Measurements from ENCODE around the gene TRIP10.
"Not testable (repeated sequence)": the region's sequence is repeated elsewhere in the genome, so short reads cannot be mapped to it uniquely, and the experiment has no call there.

Gene TRIP10

DNA sequence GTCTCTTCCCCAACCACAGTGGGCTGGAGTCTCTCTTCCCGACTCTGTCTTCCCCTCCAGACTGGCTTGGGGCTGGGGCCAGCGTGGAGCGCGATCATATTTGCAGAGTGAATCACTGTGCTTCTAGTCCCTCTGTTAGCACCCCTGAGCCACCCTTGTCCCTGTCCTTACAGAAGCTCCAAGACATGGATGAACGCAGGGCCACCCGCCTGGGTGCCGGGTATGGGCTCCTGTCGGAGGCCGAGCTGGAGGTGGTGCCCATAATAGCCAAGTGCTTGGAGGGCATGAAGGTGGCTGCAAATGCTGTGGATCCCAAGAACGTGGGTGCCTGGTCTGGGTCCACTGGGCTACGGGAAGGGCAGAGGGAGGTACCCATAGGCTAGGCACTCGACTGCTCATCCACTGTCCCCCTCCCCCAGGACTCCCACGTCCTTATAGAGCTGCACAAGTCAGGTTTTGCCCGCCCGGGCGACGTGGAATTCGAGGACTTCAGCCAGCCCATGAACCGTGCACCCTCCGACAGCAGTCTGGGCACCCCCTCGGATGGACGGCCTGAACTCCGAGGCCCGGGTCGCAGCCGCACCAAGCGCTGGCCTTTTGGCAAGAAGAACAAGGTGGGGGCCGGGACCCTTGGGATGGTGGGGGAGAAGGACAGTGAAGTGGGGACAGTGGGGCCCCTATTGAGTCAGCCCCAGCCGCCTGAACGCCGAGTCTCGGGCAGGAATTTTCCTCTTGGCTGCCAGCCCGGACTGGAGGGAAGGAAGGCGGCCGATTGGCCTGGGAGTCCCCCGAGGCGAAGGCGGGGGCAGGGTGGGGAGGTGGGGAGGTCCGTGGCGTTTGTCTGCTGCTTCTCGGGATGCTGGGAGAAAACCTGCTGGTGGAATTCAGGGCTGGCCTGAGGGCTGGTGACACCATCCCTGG is 5.2 kb downstream of the TRIP10 start:
- DNase-seq, result peak; percentile 79

GRCh38 chr19:6745965-6746364 is 6.5 kb downstream of the TRIP10 start:
- no peak for DNase-seq

- DNase-seq, result not testable (repeated sequence)
Observed at GRCh38 chr19:6748543-6748942, 9.1 kb downstream of the TRIP10 start.

GRCh38 chr19:6750062-6750461 is 10.6 kb downstream of the TRIP10 start:
- DNase-seq, result no peak

GRCh38 chr19:6751189-6751588 is 11.7 kb downstream of the TRIP10 start:
- DNase-seq, result no peak

GRCh38 chr19:6752256-6753177 is 13.0 kb downstream of the TRIP10 start:
- no peak for DNase-seq

DNA sequence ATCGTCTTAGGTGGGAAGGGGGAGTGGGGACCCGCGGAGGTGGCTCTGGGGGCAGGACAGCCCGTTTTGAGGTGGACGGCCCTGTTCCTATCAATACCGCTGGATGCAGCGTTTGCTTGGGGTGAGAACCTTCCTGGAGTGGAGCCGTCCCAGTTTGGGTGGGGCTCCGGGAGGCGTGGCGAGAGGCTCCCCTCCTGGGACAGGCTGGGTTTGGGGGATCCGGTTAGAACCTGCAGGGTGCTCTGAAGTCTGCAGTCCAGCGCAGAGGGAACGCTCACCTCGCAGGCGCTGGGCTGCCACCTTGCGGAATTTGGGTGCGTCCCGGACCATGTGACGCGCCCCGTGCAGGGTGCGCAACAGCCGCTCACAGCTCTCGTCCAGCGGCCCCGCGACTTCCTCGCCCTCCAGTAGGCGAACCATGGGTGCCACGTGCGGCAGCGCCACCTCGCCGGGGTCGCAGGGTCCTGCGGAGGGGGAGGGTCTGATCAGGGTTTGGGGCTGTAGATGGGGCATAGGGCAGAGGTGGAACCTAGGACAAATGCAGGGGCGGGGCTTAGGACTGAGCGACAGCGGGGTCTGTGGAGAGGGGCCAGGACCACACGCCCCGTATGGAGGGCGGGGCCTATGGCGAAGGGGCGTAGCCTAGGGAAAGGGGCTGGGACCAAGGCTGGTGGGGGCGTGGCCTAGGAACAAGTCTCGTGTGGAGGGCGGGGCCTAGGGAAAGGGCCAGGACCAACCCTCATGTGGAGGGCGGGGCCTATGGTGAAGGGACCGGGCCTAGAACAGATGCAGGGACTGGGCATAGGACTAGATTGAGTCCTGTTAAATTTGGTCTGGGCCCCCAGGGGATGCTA is 13.9 kb downstream of the TRIP10 start:
- DNase-seq, result peak; percentile 57

DNA sequence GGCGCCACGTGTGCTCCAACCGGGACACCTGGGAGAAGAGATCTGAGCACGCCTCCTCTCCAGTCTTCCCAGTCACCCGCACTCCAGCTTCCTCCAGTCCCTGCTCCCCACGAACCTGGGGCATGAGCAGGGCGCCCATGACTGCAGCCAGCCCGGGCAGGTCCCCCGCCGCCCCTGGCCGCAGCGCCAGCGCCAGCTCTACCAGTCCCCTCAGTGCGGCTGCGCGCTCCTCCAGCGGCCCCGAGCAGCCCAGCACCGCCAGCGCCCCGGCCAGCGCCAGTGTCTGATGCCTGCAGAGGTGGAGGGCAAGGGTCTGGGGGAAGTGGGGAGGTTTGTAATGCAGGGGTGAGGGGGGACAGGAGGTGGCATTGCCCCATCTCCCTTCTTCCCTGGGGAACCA is 14.7 kb downstream of the TRIP10 start:
- DNase-seq, result no peak

- no peak for DNase-seq
Observed at GRCh38 chr19:6754653-6755463, 15.4 kb downstream of the TRIP10 start.

- no peak for DNase-seq
Observed at GRCh38 chr19:6760606-6761005, 21.1 kb downstream of the TRIP10 start.

DNA sequence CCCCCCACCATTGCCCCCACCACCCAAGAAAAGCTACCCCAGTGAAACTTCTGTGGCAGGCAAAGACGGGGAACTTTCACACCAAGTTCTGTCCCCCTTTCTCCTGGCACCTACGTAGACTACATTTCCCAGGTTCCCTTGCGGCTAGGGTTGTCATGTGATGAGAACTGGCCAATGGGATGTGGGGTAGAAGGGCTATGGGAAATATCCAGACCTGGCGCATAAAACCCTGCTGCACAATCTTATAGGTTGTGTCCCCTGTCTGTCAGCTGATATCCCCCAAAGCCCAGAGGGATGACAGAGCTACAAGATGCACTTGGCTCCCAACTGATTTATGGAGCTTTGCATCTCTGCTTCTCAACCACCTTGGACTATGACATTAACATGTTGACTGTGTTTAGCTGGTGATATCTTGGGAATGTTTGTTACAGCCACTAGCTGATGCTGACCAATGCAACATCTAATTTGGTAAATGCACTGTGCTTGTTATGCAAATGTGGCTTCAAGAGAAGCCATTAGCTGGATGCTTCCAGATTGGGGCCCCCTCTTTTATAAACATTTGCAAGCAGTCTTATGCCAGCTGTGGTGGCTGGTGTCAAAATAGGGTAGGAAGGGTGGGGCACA is 21.7 kb downstream of the TRIP10 start:
- no peak for DNase-seq

DNA sequence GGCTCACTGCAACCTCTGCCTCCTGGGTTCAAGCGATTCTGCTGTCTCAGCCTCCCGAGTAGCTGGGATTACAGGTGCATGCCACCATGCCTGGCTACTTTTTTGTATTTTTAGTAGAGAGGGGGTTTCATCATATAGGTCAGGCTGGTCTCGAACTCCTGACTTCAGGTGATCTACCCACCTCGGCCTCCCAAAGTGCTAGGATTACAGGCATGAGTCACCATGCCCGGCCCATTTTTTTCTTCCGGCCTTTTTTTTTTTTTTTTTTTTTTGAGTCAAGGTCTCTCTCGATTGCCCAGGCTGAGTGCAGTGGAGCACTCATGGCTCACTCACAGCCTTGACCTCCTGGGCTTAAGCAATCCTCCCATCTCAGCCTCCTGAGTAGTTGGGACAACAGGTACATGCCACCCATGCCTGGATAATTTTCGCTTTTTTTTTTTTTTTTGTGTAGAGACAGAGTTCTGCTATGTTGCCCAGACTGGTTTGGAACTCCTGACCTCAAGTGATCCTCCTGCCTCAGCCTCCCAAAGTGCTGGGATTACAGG is 22.8 kb downstream of the TRIP10 start:
- DNase-seq, result not testable (repeated sequence)

DNA sequence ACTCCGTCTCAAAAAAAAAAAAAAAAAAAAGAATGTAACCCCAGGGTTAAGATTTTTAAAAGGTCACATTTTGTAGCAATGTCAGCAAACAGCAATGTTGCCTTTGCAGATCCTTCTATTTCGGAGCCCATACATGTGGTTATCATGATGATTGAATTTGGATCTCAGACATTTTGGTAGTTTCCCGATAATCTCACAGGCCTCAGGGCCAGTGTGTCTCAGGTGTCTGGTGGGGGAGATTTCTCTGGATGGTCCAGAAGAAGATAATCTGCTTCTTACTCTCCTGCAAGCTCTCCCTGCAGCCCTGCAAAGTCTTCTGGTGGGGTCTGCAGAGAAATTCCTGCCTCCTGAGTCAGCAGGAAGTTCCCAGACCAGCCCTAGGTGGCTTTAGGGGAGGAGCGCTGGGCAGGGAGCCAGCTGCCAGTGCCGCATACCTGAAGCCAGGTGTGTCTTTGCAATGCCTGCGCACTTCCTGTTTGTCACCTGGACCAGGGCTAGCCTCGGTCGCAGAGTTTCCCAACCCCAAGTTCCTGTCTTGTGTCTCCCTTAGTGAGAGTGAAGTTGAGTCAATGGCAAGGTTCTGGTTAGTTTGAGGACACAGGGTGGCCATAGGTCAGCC is 26.4 kb downstream of the TRIP10 start:
- DNase-seq, result no peak

GRCh38 chr19:6766357-6767080 is 27.0 kb downstream of the TRIP10 start:
- DNase-seq, result no peak

DNA sequence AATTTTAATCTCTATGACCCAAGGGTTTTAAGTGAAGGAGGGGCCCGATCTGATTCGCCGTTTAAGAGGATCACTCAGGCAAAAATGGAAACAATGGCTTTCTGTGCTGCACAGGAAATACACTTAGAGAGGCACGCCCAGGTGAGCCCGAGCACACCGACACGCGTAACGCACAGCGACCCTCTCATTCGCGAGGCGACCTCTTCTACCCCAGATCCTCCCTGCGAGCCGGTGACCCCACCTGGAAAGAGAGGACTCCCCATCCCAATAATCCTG is 27.5 kb downstream of the TRIP10 start:
- DNase-seq, result no peak

DNA sequence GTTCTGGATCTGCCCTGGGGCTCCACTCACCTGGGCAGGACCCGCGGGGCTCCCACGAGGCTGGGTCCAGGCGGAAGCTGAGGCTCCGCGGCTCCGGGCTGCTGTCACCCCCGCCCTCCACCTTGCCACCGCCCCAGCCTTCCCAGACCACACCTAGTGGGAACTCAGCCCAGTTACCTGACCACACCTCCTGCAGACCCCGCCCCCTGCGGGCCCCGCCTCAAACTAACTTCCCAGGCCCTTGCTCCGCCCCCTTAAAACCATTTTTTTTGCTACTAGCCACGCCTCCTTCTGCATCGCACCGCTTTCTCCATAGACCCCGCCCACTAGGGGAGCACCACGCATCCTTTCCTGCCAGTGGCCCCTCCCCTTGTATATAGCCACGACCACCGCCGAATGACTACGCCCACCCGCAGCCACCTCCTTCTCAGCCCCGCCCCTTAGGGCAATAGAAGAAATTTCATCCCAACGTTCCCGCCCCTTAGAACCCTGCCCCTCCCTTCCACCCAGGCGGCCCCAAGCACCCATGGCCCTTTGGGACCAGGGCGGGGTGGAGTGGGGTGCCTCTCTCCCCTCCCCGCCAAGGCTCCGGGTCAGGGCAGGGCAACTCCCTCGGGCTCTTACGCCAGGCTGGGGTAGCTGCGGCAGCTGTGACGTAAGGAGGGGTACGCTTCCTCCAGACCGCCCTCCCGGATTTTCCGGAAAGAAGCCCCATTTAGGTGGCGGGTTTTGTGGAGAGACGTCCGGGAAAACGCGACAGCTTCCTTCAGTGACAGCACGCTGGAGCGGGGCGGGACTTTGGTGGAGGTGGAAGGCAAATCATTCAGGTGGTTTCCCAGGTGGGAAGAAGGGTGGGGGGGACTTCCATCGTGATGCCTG is 28.1 kb downstream of the TRIP10 start, which contains the start of gene SH2D3A:
SH2D3A (minus strand) TSS at position 79 of the 879 bp plus-strand sequence. CDS start 3,687 bp downstream, outside the sequence.
- DNase-seq, result no peak

GRCh38 chr19:6768236-6768785 is 28.8 kb downstream of the TRIP10 start:
- no peak for DNase-seq

- DNase-seq, result no peak
Observed at GRCh38 chr19:6769006-6769619, 29.6 kb downstream of the TRIP10 start.
